Measurements from ENCODE around the gene NME3. TPM values are rescaled to one million over a fixed set of nuclear protein-coding genes. Genes with fewer than 3 reads are reported as not detected.
A peak's percentile ranks its signal among the peaks of the same experiment; 100 is the strongest.

NME3 gene
- total and polyA plus RNA-seq, 9 of the 15 experiments (the other 6 are each of a cell fraction or from before 2014, with no cell fraction given), result 0.68 to 76.3 (median 11.5) TPM

- TF ChIP-seq JUNB (CRISPR knock-in tag; conservative IDR thresholded peaks at IDR 0.05) (peak; percentile 28; the same call in 1 of the 2 replicates), CREB3L1 (IDR thresholded peaks at IDR 0.05; ENCODE audit: borderline replicate concordance, low read depth) (peak; percentile 40; the same call in 1 of the 2 replicates), TOE1 (IDR thresholded peaks at IDR 0.05; ENCODE audit: borderline replicate concordance) (peak; percentile 61), TOE1 (CRISPR knock-in tag; IDR thresholded peaks at IDR 0.05; ENCODE audit: borderline replicate concordance, low read depth) (no peak), RFX1 (IDR thresholded peaks at IDR 0.05) (no peak), THRA (IDR thresholded peaks at IDR 0.05) (no peak), ZNF239 (CRISPR knock-in tag; IDR thresholded peaks at IDR 0.05) (peak; percentile 39; the same call in 1 of the 2 replicates), STAT6 (CRISPR knock-in tag; IDR thresholded peaks at IDR 0.05) (0 out of 2 replicates have a peak, but pooled peaks have one; percentile 5), NFXL1 (CRISPR knock-in tag; IDR thresholded peaks at IDR 0.05) (no peak), ZNF589 (CRISPR knock-in tag; IDR thresholded peaks at IDR 0.05; ENCODE audit: low read depth) (no peak), EHMT2 (IDR thresholded peaks at IDR 0.05) (no peak), ZNF407 (IDR thresholded peaks at IDR 0.05; ENCODE audit: low read depth) (no peak)
Observed at GRCh38 chr16:1772908-1773702, 1.8 kb upstream of the NME3 start, which contains the start of gene MRPS34 (continued).
